Thoracic aorta (tissue), 2 donors: ENCODE data around the gene NT5E. TPM values are rescaled to one million over a fixed set of nuclear protein-coding genes. Genes with fewer than 3 reads are reported as not detected.

ENCODE experiments used
- ATAC-seq: fragments of 150-250 bp; one replicate; pipeline ENCODE4 v1.8.0; 2017; ENCODE audit warnings: low read depth; ENCODE audit not compliant: insufficient number of reproducible peaks, low FRiP score
- DNase-seq: peaks from one replicate; pipeline ENCODE4 v3.0.0-alpha.2; 2020; ENCODE audit warnings: low spot score
- H3K27ac ChIP-seq, 2 donors: fragments of 200-600 bp; sonication (generic); 1 replicate in 1 of 2; 2 replicates in 1 of 2; pipeline ENCODE4 v1.5.1; 2016; ENCODE audit warnings: mild to moderate bottlenecking in 2 of 2, moderate library complexity in 2 of 2
- H3K27me3 ChIP-seq: fragments of 200-600 bp; sonication (generic); replicated peaks from 2 replicates; pipeline ENCODE4 v1.6.0; 2016; ENCODE audit warnings: mild to moderate bottlenecking; ENCODE audit not compliant: insufficient read depth
- H3K36me3 ChIP-seq: fragments of 200-600 bp; sonication (generic); one replicate; pipeline ENCODE4 v1.5.1; 2016
- H3K4me1 ChIP-seq, 2 donors: fragments of 200-600 bp; sonication (generic); 1 replicate in 1 of 2; 2 replicates in 1 of 2; pipeline versions ENCODE4 v1.5.1 to v1.6.0; 2016; ENCODE audit warnings: low read depth in 2 of 2, mild to moderate bottlenecking in 1 of 2; ENCODE audit not compliant: control insufficient read depth in 1 of 2
- H3K4me3 ChIP-seq: fragments of 200-600 bp; sonication (generic); 2 replicates; pipeline ENCODE4 v1.5.1; 2016; ENCODE audit warnings: mild to moderate bottlenecking
- H3K9me3 ChIP-seq: fragments of 200-600 bp; sonication (generic); 2 replicates; pipeline ENCODE4 v1.5.1; 2016
- CTCF ChIP-seq: fragments of 200-600 bp; sonication (generic); IDR thresholded peaks from one replicate; pipeline ENCODE4 v1.5.1; 2019; ENCODE audit warnings: antibody characterized with exemption
- total RNA-seq, 2 donors: library from RNA; depleted of rRNA; stranded (reverse); fragments of >200 nt; gene quantifications; one replicate each; pipeline versions ENCODE4 v1.1.0 to v1.2.3, GENCODE V29; 2016

The NT5E gene
- total RNA-seq, 2 donors from 2014 or later: 47.4 to 57.4 TPM

GRCh38 chr6:85484948-85485347, 35.1 kb downstream of the NT5E start:
- DNase-seq (no peak), ATAC-seq (no peak)
- H3K4me3 ChIP-seq: no peak overlapping the region
- no peaks in the 10 kb centered on the region for H3K36me3 ChIP-seq
- no peak overlapping the region for H3K27ac ChIP-seq
- no peak for TF ChIP-seq CTCF
- H3K27me3 ChIP-seq: no peaks in the 10 kb centered on the region
- peaks cover 2 to 6% of the 10 kb centered on the region in 2 donors for H3K4me1 ChIP-seq
- H3K9me3 ChIP-seq: no peaks in the 10 kb centered on the region

GRCh38 chr6:85490516-85491248, 40.8 kb downstream of the NT5E start:
- no peak for TF ChIP-seq CTCF
- no peak for ATAC-seq
- no peak overlapping the region for H3K27ac ChIP-seq

GRCh38 chr6:85493389-85493788, 43.5 kb downstream of the NT5E start:
- H3K9me3 ChIP-seq: no peaks in the 10 kb centered on the region
- H3K27ac ChIP-seq: no peak overlapping the region
- H3K4me3 ChIP-seq: no peak overlapping the region
- H3K4me1 ChIP-seq: no peaks in the 10 kb centered on the region
- peaks cover 3% of the 10 kb centered on the region for H3K36me3 ChIP-seq
- DNase-seq (no peak), ATAC-seq (no peak)
- TF ChIP-seq CTCF: no peak
- H3K27me3 ChIP-seq: no peaks in the 10 kb centered on the region

More at GRCh38 chr6:85490516-85491248, 40.8 kb downstream of the NT5E start:
- Histone ChIP-seq H3K4me3 (no peak overlapping the region), H3K4me1 (no peaks in the 10 kb centered on the region), H3K9me3 (no peaks in the 10 kb centered on the region), H3K36me3 (peaks cover 3% of the 10 kb centered on the region), H3K27me3 (no peaks in the 10 kb centered on the region)
- no peak for DNase-seq

GRCh38 chr6:85494547-85495536, 45.0 kb downstream of the NT5E start:
- H3K4me3 ChIP-seq: no peak overlapping the region
- H3K9me3 ChIP-seq: no peaks in the 10 kb centered on the region
- peaks cover 3% of the 10 kb centered on the region for H3K36me3 ChIP-seq
- H3K27me3 ChIP-seq: no peaks in the 10 kb centered on the region
- ATAC-seq: no peak
- H3K4me1 ChIP-seq: no peaks in the 10 kb centered on the region
- no peak for DNase-seq
- TF ChIP-seq CTCF: no peak
- H3K27ac ChIP-seq: no peak overlapping the region

GRCh38 chr6:85496009-85496579, 46.2 kb downstream of the NT5E start:
- no peak for DNase-seq
- no peak for TF ChIP-seq CTCF

More at GRCh38 chr6:85496009-85496579, 46.2 kb downstream of the NT5E start:
- H3K27ac ChIP-seq: no peak overlapping the region
- no peaks in the 10 kb centered on the region for H3K4me1 ChIP-seq
- H3K9me3 ChIP-seq: no peaks in the 10 kb centered on the region
- no peak for ATAC-seq
- H3K36me3 ChIP-seq: no peaks in the 10 kb centered on the region
- no peak overlapping the region for H3K4me3 ChIP-seq
- no peaks in the 10 kb centered on the region for H3K27me3 ChIP-seq
